OCI-LY1 (cell line): Measurements from ENCODE around the gene RAB25.

Source experiments
- CTCF ChIP-seq: fragments of 200-600 bp; sonication (generic), shearing (Covaris generic); IDR thresholded peaks from 2 replicates; pipeline ENCODE4 v1.5.1; 2017; ENCODE audit warnings: mild to moderate bottlenecking, antibody characterized with exemption, low read length, moderate library complexity, mixed read lengths
- EZH2 ChIP-seq: fragments of 200-600 bp; sonication (generic), shearing (Covaris generic); IDR thresholded peaks from 2 replicates; pipeline ENCODE4 v1.8.0; 2017; ENCODE audit warnings: borderline replicate concordance, mixed run types, mild to moderate bottlenecking, antibody characterized with exemption, low read length, moderate library complexity, mixed read lengths

GRCh38 chr1:156055281-156056048 lies 5.5 kb upstream of the RAB25 start:
- TF ChIP-seq CTCF (no peak), EZH2 (no peak)
